ENCODE measurements around the gene TSNAXIP1. TPM values are rescaled to one million over a fixed set of nuclear protein-coding genes. Genes with fewer than 3 reads are reported as not detected.

TSNAXIP1 gene
- total RNA-seq, 1 experiment from 2014 or later = 1.2 TPM

- CTCF ChIA-PET = interaction anchor here (1.1 to 2.4 kb wide), 2 partner anchors 29 to 39 kb away, joined by 5 to 18 read pairs; partner anchors contain the start of genes RANBP10 and TSNAXIP1
- TF ChIP-seq FOSL1 (IDR thresholded peaks at IDR 0.05; ENCODE audit: low read depth) (no peak), ELF1 (IDR thresholded peaks at IDR 0.05; ENCODE audit: borderline replicate concordance, low read depth) (no peak)
- DNase-seq (ENCODE audit: low read depth, low spot score) (no peak), ATAC-seq (no peak)
- Histone ChIP-seq H3K9ac (ENCODE audit: low read length) (peak overlapping the region; percentile 93), H3K4me2 (ENCODE audit: low read length) (peak overlapping the region; percentile 82), H3K4me3 (replicated peaks in 1 of 2; ENCODE audit: low read depth in 1 of 2, low read length in 2 of 2) (peak overlapping the region; percentile 83 to 96), H3K27ac (ENCODE audit: low read depth, low read length) (peak overlapping the region; percentile 83), H4K20me1 (ENCODE audit: insufficient read depth) (peaks cover 4% of the 10 kb centered on the region; the same call in 1 of the 2 replicates), H2AFZ (ENCODE audit: low read depth, low read length, poor library complexity, severe bottlenecking) (no peak overlapping the region), H3K9me3 (ENCODE audit: control insufficient read depth in 1 of 2, insufficient read depth in 1 of 2, low read depth in 1 of 2, low read length in 2 of 2) (no peaks in the 10 kb centered on the region), H3K4me1 (ENCODE audit: control insufficient read depth in 1 of 2, insufficient read depth in 2 of 2, low read length in 2 of 2) (peaks cover 20 to 53% of the 10 kb centered on the region in 2 experiments), H3K79me2 (ENCODE audit: insufficient read depth, low read length) (peaks cover 54% of the 10 kb centered on the region), H3K9me2 (ENCODE audit: insufficient read depth) (no peaks in the 10 kb centered on the region), H3K36me3 (ENCODE audit: control insufficient read depth in 1 of 2, insufficient read depth in 2 of 2, low read length in 2 of 2) (peaks cover 4 to 6% of the 10 kb centered on the region in 2 experiments; a peak in 2 of 4 replicates), H3K27me3 (ENCODE audit: insufficient read depth, low read length) (no peaks in the 10 kb centered on the region)
- RAD21 ChIA-PET (ENCODE audit: low non-redundant PET in 1 of 2, low total read pairs in 2 of 2, uncharacterized antibody in 2 of 2, unreplicated experiment in 2 of 2) = no interaction called here
- POLR2A ChIA-PET = interaction anchor here (1.2 to 1.7 kb wide), 3 partner anchors 11 to 39 kb away, joined by 5 to 7 read pairs (median 6); partner anchors contain the start of genes RANBP10 and TSNAXIP1
- intact Hi-C loops (cut with micrococcal nuclease) = loop anchor here (1.0 kb wide), 1 partner anchor 39 kb away; the partner anchor contains the start of genes RANBP10 and TSNAXIP1
- no TSS peak for BruUV-seq (replicated peaks)
Measured at GRCh38 chr16:67845291-67846062, 38.8 kb downstream of the TSNAXIP1 start.

GRCh38 chr16:67846063-67846319 lies 39.3 kb downstream of the TSNAXIP1 start:
- peak overlapping the region; percentile 83 for H3K27ac ChIP-seq (ENCODE audit: low read depth, low read length)
- peaks cover 4 to 6% of the 10 kb centered on the region in 2 experiments; a peak in 2 of 4 replicates for H3K36me3 ChIP-seq (ENCODE audit: control insufficient read depth in 1 of 2, insufficient read depth in 2 of 2, low read length in 2 of 2)
- no peaks in the 10 kb centered on the region for H3K9me2 ChIP-seq (ENCODE audit: insufficient read depth)
- TF ChIP-seq POLR2AphosphoS5 (IDR thresholded peaks at IDR 0.05; ENCODE audit: low read depth, low read length) (no peak), TCF7L2 (IDR thresholded peaks at IDR 0.05; ENCODE audit: borderline replicate concordance, extremely low read depth, insufficient read depth, insufficient read length) (no peak), REST (IDR thresholded peaks at IDR 0.05; ENCODE audit: low read depth) (no peak), SP1 (IDR thresholded peaks at IDR 0.05; ENCODE audit: low read depth) (no peak)
- no peaks in the 10 kb centered on the region for H3K27me3 ChIP-seq (ENCODE audit: insufficient read depth, low read length)
- CTCF ChIA-PET = interaction anchor here (2.4 kb wide), 1 partner anchor 30 kb away, joined by 18 read pairs; no protein-coding TSS in a partner anchor
- peaks cover 20 to 53% of the 10 kb centered on the region in 2 experiments for H3K4me1 ChIP-seq (ENCODE audit: control insufficient read depth in 1 of 2, insufficient read depth in 2 of 2, low read length in 2 of 2)
- peak overlapping the region; percentile 83 to 96 for H3K4me3 ChIP-seq (replicated peaks in 1 of 2; ENCODE audit: low read depth in 1 of 2, low read length in 2 of 2)
- H3K79me2 ChIP-seq (ENCODE audit: insufficient read depth, low read length) = peaks cover 59% of the 10 kb centered on the region
- no peaks in the 10 kb centered on the region for H3K9me3 ChIP-seq (ENCODE audit: control insufficient read depth in 1 of 2, insufficient read depth in 1 of 2, low read depth in 1 of 2, low read length in 2 of 2)
- intact Hi-C loops (cut with micrococcal nuclease) = loop anchor here (1.0 kb wide), 1 partner anchor 40 kb away; the partner anchor contains the start of genes RANBP10 and TSNAXIP1
- RAD21 ChIA-PET (ENCODE audit: low non-redundant PET in 1 of 2, low total read pairs in 2 of 2, uncharacterized antibody in 2 of 2, unreplicated experiment in 2 of 2) = no interaction called here
- ATAC-seq (no peak), DNase-seq (ENCODE audit: low read depth, low spot score) (no peak)
- H4K20me1 ChIP-seq (ENCODE audit: insufficient read depth) = peaks cover 4% of the 10 kb centered on the region; the same call in 1 of the 2 replicates
- no peak overlapping the region for H2AFZ ChIP-seq (ENCODE audit: low read depth, low read length, poor library complexity, severe bottlenecking)
- peak overlapping the region; percentile 93 for H3K9ac ChIP-seq (ENCODE audit: low read length)
- POLR2A ChIA-PET = interaction anchor here (0.7 to 1.7 kb wide), 3 partner anchors 12 to 39 kb away, joined by 3 to 6 read pairs (median 5); partner anchors contain the start of genes RANBP10 and TSNAXIP1
- TSS peak; percentile 83 for BruUV-seq (replicated peaks)
- H3K4me2 ChIP-seq (ENCODE audit: low read length) = peak overlapping the region; percentile 82
